Cardiac fibroblast (primary cell): ENCODE measurements around the gene DNAH12.

Experiments used
- DNase-seq, 2 donors: peaks; one replicate each; pipeline versions ENCODE4 v3.0.0 to v3.0.0-alpha.2; 2010; ENCODE audit warnings: low read depth in 2 of 2
- H3K4me3 ChIP-seq, 2 donors: replicated peaks in 1 of 2; 1 replicate in 1 of 2; 2 replicates in 1 of 2; pipeline ENCODE4 v1.5.1; 2011; ENCODE audit warnings: low read depth in 2 of 2, low read length in 2 of 2, mild to moderate bottlenecking in 2 of 2, moderate library complexity in 1 of 2
- TF ChIP-seq, protein P1 (sequence below): IDR thresholded peaks from one replicate; pipeline ENCODE4 v1.5.1; 2011; ENCODE audit warnings: low read depth, mild to moderate bottlenecking, low read length, inconsistent platforms

The DNAH12 gene, protein sequence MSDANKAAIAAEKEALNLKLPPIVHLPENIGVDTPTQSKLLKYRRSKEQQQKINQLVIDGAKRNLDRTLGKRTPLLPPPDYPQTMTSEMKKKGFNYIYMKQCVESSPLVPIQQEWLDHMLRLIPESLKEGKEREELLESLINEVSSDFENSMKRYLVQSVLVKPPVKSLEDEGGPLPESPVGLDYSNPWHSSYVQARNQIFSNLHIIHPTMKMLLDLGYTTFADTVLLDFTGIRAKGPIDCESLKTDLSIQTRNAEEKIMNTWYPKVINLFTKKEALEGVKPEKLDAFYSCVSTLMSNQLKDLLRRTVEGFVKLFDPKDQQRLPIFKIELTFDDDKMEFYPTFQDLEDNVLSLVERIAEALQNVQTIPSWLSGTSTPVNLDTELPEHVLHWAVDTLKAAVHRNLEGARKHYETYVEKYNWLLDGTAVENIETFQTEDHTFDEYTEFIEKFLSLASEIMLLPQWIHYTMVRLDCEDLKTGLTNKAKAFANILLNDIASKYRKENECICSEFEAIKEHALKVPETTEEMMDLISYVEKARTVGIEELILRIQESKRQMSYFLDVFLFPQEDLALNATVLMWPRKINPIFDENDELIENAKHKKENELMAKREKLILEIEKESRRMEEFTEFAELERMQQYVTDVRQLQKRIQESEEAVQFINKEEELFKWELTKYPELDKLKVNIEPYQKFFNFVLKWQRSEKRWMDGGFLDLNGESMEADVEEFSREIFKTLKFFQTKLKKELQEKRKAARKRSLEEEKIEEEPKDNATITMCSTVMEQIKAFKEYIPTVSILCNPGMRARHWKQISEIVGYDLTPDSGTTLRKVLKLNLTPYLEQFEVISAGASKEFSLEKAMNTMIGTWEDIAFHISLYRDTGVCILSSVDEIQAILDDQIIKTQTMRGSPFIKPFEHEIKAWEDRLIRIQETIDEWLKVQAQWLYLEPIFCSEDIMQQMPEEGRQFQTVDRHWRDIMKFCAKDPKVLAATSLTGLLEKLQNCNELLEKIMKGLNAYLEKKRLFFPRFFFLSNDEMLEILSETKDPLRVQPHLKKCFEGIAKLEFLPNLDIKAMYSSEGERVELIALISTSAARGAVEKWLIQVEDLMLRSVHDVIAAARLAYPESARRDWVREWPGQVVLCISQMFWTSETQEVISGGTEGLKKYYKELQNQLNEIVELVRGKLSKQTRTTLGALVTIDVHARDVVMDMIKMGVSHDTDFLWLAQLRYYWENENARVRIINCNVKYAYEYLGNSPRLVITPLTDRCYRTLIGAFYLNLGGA (N-terminal part only)

DNA sequence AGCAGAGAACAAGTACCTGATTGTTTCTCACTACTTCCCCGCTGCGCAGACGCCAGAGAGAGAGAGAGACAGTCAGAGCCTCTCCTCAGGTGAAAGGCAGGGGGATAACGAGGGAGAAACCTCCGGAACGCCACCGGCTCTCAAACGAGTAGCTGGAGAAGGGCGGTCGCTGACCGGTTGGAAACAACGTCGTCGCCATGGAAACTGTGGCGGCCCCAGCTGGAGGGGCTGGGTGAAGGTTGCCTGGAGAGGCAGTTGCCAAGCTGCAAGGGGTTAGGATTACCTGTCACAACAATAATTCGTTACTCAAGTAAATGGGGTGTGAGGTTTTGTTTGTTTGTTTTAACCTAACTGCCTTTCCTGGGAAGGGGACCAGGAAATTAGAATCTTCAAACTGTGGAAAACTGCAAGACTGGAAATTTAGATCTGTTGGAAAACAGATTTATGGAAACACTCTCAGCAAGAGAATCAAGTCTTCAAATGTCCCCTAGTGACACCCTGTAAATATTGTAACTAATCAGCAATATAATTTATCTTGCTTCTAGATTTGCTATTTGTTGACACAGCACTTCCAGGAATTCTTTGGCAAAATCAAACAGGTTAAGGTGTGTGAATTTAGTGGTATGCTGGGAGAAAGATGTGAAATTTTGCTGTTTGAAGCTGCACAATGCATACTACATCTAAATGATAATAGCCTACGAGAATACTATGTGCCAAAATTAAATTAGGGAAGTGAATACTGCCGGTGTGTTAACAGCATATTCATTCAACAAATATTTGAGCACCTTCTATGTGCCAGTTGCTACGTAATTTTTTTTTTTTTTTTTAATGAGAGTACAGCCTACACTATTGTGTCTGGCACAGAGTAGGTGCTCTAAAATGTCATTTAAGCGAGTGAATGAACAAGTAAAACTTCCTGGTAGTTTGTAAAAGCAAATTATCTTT, at the start of gene DNAH12:
TSS of gene DNAH12 (minus strand) at position 164 of the 945 bp plus-strand sequence. CDS start 1,474 bp downstream, outside the sequence.
- H3K4me3 ChIP-seq, result peak within 1 kb of the TSS; percentile 29 to 38
- peak in 1 of 2 donors; percentile 46 for DNase-seq
- TF ChIP-seq, protein P1, sequence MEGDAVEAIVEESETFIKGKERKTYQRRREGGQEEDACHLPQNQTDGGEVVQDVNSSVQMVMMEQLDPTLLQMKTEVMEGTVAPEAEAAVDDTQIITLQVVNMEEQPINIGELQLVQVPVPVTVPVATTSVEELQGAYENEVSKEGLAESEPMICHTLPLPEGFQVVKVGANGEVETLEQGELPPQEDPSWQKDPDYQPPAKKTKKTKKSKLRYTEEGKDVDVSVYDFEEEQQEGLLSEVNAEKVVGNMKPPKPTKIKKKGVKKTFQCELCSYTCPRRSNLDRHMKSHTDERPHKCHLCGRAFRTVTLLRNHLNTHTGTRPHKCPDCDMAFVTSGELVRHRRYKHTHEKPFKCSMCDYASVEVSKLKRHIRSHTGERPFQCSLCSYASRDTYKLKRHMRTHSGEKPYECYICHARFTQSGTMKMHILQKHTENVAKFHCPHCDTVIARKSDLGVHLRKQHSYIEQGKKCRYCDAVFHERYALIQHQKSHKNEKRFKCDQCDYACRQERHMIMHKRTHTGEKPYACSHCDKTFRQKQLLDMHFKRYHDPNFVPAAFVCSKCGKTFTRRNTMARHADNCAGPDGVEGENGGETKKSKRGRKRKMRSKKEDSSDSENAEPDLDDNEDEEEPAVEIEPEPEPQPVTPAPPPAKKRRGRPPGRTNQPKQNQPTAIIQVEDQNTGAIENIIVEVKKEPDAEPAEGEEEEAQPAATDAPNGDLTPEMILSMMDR, result no peak

DNA sequence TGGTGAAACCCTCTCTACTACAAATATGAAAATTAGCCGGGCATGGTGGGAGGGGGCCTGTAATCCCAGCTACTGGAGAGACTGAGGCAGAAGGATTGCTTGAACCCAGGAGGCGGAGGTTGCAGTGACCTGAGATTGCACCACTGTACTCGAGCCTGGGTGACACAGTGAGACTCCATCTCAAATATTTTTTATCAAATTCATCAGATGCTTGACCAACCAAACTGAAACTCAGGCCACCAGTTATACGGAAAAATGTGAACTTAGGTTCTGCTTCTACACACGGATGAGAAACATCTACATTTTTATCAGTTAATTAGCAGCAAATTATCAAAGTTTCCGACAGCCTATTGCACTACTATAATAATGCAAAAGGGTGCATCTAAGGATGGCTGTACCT, 48.2 kb upstream of the DNAH12 start:
- no peak overlapping the region for H3K4me3 ChIP-seq
- TF ChIP-seq, protein P1, result no peak
- no peak for DNase-seq

DNA sequence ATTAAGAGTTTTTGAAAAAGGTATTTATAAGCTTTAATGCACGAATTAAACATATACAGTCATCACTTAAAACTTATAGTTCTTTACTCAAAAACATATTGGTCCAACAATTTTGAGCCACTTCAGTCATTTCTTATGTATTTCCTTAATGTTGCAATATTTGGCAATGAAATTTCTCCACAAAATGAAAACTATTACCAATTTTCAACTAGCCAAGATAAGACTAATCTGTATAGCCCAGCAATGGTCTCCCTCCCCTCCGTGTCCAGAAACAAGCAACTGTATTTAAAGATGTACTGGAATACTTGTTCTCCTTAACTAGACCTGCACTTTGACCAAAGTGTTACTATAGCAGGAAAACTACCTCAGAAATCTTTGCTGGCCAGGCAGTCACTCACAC, 43.8 kb upstream of the DNAH12 start:
- TF ChIP-seq, protein P1, result no peak
- DNase-seq, result no peak
- no peak overlapping the region for H3K4me3 ChIP-seq

DNA sequence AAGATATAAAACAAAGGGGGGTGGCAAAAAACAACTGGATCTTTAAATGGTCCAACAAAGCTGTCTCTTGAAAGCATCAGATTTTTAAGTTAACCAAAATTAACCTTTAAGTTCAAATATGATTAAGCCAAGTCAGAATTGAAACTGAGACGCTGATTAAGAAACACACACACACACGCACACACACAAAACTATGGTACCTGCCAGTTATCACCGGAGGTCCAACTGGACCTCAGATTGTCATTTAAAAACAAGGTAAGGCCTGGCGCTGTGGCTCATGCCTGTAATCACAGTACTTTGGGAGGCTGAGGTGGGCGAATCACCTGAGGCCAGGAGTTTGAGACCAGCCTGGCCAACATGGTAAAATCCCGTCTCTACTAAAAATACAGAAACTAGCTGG, 42.6 kb upstream of the DNAH12 start:
- DNase-seq, result no peak
- no peak overlapping the region for H3K4me3 ChIP-seq
- TF ChIP-seq, protein P1, result no peak

DNA sequence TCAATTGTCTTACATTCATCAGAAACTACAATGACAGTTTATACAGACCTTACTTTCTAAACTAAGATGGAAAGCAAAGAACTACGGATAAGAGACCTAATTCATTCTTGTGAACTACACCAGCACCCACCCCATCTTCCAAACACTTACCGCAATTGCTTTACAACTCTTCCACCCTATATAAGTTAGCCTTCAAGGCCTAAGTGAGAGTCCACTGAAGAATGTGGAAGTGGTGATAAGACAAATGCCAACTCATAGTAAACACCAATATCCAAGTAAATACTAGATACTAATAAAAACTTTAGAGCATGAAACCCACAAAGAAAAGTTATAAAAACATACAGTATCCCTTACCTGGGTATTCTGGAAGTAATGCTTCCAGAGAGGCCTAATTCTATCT, 39.4 kb upstream of the DNAH12 start:
- no peak for DNase-seq
- TF ChIP-seq, protein P1, result no peak
- H3K4me3 ChIP-seq, result no peak overlapping the region
